NT2/D1 (cell line): ENCODE measurements around the gene ADGRD2.

Experiments used
- DNase-seq: peaks from one replicate; pipeline ENCODE4 v3.0.0-alpha.2; 2011; ENCODE audit warnings: low read depth, low spot score
- H3K27me3 ChIP-seq: 2 replicates; pipeline ENCODE4 v1.6.0; 2011; ENCODE audit warnings: mild to moderate bottlenecking; ENCODE audit not compliant: insufficient read length, insufficient read depth
- H3K36me3 ChIP-seq: 2 replicates; pipeline ENCODE4 v1.6.1; 2011; ENCODE audit warnings: mild to moderate bottlenecking, low read length, mixed read lengths; ENCODE audit not compliant: insufficient read depth, insufficient read length
- H3K4me1 ChIP-seq: 2 replicates; pipeline ENCODE4 v1.5.1; 2011; ENCODE audit not compliant: insufficient read depth, insufficient read length
- H3K4me3 ChIP-seq: 2 replicates; pipeline ENCODE4 v1.5.1; 2011; ENCODE audit warnings: low read depth; ENCODE audit not compliant: insufficient read length
- H3K9ac ChIP-seq: 2 replicates; pipeline ENCODE4 v1.6.0; 2011; ENCODE audit warnings: low read depth; ENCODE audit not compliant: insufficient read length
- H3K9me3 ChIP-seq: 2 replicates; pipeline ENCODE4 v1.5.1; 2011; ENCODE audit warnings: mild to moderate bottlenecking, low read length; ENCODE audit not compliant: insufficient read depth
- SUZ12 ChIP-seq: IDR thresholded peaks from 2 replicates; pipeline ENCODE4 v1.6.1; 2011; ENCODE audit not compliant: insufficient read length, insufficient read depth; ENCODE audit errors: extremely low read depth
- YY1 ChIP-seq: IDR thresholded peaks from 2 replicates; pipeline ENCODE4 v1.6.1; 2011; ENCODE audit not compliant: insufficient read length, insufficient read depth
- ZNF274 ChIP-seq: IDR thresholded peaks from 2 replicates; pipeline ENCODE4 v1.6.1; 2011; ENCODE audit warnings: mild to moderate bottlenecking, low read depth, low read length

ADGRD2 gene

GRCh38 chr9:124477211-124477647, 27.0 kb downstream of the ADGRD2 start:
- peaks cover 47% of the 10 kb centered on the region for H3K4me1 ChIP-seq
- H3K4me3 ChIP-seq = peak overlapping the region; percentile 29
- no peaks in the 10 kb centered on the region for H3K9me3 ChIP-seq
- H3K36me3 ChIP-seq = no peaks in the 10 kb centered on the region
- DNase-seq = no peak
- TF ChIP-seq ZNF274 = no peak
- TF ChIP-seq SUZ12 = no peak
- TF ChIP-seq YY1 = no peak
- H3K9ac ChIP-seq = peak overlapping the region; percentile 75
- peaks cover 18% of the 10 kb centered on the region for H3K27me3 ChIP-seq

GRCh38 chr9:124477648-124478285, 27.5 kb downstream of the ADGRD2 start:
- TF ChIP-seq ZNF274 = no peak
- TF ChIP-seq YY1 = no peak
- no peak for TF ChIP-seq SUZ12
- H3K9ac ChIP-seq = peak overlapping the region; percentile 81
- H3K4me3 ChIP-seq = peak overlapping the region; percentile 29
- peaks cover 18% of the 10 kb centered on the region for H3K27me3 ChIP-seq
- H3K4me1 ChIP-seq = peaks cover 45% of the 10 kb centered on the region
- H3K9me3 ChIP-seq = no peaks in the 10 kb centered on the region
- DNase-seq = no peak
- no peaks in the 10 kb centered on the region for H3K36me3 ChIP-seq

- H3K9ac ChIP-seq = peak overlapping the region; percentile 81
- no peak for TF ChIP-seq YY1
- TF ChIP-seq ZNF274 = no peak
- no peak for TF ChIP-seq SUZ12
- H3K9me3 ChIP-seq = no peaks in the 10 kb centered on the region
- DNase-seq = no peak
- peak overlapping the region; percentile 24 for H3K4me3 ChIP-seq
- H3K36me3 ChIP-seq = no peaks in the 10 kb centered on the region
- H3K27me3 ChIP-seq = peaks cover 18% of the 10 kb centered on the region
- peaks cover 43% of the 10 kb centered on the region for H3K4me1 ChIP-seq
These were observed 28.1 kb downstream of the ADGRD2 start for GRCh38 chr9:124478354-124478753.

- peaks cover 39% of the 10 kb centered on the region for H3K4me1 ChIP-seq
- no peaks in the 10 kb centered on the region for H3K9me3 ChIP-seq
- H3K4me3 ChIP-seq = no peak overlapping the region
- no peak overlapping the region for H3K9ac ChIP-seq
- DNase-seq = no peak
- H3K27me3 ChIP-seq = peaks cover 18% of the 10 kb centered on the region
- H3K36me3 ChIP-seq = no peaks in the 10 kb centered on the region
- no peak for TF ChIP-seq YY1
- TF ChIP-seq SUZ12 = no peak
- TF ChIP-seq ZNF274 = no peak
These were observed 29.1 kb downstream of the ADGRD2 start for GRCh38 chr9:124479371-124479770.

- no peaks in the 10 kb centered on the region for H3K36me3 ChIP-seq
- TF ChIP-seq ZNF274 (no peak), SUZ12 (no peak)
- H3K9me3 ChIP-seq = no peaks in the 10 kb centered on the region
- peaks cover 32% of the 10 kb centered on the region for H3K4me1 ChIP-seq
- no peak overlapping the region for H3K4me3 ChIP-seq
- no peak overlapping the region for H3K9ac ChIP-seq
- DNase-seq = no peak
- peaks cover 18% of the 10 kb centered on the region for H3K27me3 ChIP-seq
These were observed 29.8 kb downstream of the ADGRD2 start for GRCh38 chr9:124479947-124480620.

- TF ChIP-seq ZNF274 (no peak), SUZ12 (no peak), YY1 (no peak)
- peak; percentile 65 for DNase-seq
- Histone ChIP-seq H3K4me1 (peaks cover 34% of the 10 kb centered on the region), H3K36me3 (no peaks in the 10 kb centered on the region), H3K9me3 (no peaks in the 10 kb centered on the region), H3K27me3 (peaks cover 18% of the 10 kb centered on the region), H3K9ac (no peak overlapping the region), H3K4me3 (no peak overlapping the region)
These were observed 30.4 kb downstream of the ADGRD2 start for GRCh38 chr9:124480621-124480981.

GRCh38 chr9:124481115-124481514, 30.9 kb downstream of the ADGRD2 start:
- Histone ChIP-seq H3K27me3 (peaks cover 18% of the 10 kb centered on the region), H3K9ac (no peak overlapping the region), H3K4me1 (peaks cover 33% of the 10 kb centered on the region), H3K36me3 (no peaks in the 10 kb centered on the region), H3K9me3 (no peaks in the 10 kb centered on the region), H3K4me3 (no peak overlapping the region)
- no peak for DNase-seq
- TF ChIP-seq SUZ12 = no peak
- TF ChIP-seq ZNF274 = no peak
- no peak for TF ChIP-seq YY1
